DMS79 treated with DMSO at 0.1 percent for 48 hours (cell line): ENCODE measurements around the gene VWA3B.
"Not testable (repeated sequence)": the region's sequence is repeated elsewhere in the genome, so short reads cannot be mapped to it uniquely, and the experiment has no call there.

Experiments used
- DNase-seq: peaks from one replicate; lab custom pipeline; 2025; lab: John Stamatoyannopoulos, UW

Gene VWA3B

DNA sequence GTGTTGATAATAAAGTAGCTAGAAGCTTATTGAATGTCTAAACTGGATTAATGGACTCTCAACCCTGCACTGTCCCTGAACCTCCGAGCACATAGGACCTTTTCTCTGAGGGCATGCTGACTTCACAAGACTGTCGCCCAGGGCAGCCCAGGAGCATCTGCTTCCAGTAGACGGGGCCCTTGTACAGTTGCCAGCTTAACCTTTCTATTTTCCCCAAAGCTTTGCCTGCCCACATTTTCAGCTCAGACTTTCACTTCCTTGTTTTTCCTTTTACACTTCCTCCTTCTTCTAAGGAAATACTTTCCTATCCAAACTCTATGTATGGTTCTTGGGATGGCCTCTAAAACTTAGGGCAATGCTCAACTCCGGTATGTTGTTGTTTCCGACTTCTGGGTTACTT, 1.3 kb downstream of the VWA3B start:
- DNase-seq: no peak

DNA sequence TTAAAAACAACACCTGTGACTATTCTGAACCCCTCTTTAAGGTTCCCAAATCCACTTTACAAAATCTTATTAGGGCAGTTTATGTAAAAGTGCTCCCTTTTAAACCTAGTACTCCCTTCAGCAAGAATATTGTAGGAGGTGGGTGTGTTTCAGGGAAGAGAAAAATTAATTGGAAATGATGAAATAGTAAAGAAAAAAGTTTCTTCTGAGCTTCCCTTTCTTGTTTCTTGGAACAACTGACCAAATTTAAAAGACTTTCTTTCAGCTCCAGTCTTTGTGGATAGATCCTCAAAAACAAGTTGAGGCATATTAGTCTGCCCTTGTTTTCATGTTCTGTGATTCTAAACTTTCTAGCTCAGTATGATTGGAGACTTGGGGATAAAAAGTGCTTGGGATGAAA, 3.0 kb downstream of the VWA3B start:
- DNase-seq: no peak

DNA sequence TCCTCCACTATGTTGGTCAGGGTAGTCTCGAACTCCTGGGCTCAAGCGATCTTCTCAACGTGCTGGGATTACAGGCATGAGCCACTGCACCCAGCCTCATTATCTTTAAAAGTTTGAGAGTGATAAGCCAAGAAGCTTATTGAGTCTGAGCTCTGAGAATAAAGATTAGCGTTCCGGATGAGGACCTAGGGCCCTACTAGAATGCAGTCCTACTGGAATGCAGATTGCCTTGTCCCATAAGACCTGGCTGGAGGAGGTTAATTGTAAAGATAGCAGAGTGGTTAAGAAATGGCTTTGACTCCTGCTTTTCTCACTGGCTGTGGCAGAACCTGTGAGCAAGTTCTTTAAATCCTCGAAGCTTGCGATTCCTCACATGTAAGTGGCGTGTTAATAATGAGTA, 4.0 kb downstream of the VWA3B start:
- no peak for DNase-seq

DNA sequence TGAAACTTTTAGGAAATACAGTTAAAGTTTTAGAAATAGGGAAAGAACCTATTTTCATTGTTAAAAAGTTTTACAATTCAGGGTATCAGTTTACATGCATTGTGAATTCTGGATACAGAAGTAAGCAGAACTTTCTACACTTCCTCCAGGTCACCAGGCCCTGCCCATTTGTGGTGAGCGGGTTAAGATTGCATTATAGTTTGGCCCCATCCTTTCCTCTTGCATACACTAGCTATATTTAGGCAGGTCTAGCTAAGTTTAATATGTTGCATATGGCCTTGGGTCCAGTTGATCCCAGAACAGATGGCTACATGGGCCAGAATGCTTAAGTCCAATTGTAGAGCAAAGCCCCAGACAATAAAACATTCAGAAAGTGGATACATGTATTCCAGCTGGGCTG, 4.8 kb downstream of the VWA3B start:
- no peak for DNase-seq

DNA sequence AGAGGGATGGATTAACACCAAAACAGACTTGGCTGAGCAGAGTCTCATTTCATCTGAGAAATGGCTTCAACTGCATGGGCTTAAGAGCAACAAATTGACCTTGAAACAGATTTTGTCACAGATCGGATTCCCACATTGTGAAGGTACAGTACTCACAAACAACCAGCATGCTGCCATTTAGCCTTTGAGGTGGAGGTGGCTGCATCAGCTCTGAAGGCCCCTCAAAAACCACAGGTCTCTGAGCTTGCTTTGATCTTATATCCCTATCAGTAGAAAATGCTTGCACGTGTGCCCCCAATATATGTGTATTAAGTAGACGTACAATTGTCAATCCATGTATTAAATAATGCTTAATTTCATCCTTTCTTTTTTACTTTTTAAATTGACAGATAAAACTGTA, 6.2 kb downstream of the VWA3B start:
- DNase-seq: no peak

DNA sequence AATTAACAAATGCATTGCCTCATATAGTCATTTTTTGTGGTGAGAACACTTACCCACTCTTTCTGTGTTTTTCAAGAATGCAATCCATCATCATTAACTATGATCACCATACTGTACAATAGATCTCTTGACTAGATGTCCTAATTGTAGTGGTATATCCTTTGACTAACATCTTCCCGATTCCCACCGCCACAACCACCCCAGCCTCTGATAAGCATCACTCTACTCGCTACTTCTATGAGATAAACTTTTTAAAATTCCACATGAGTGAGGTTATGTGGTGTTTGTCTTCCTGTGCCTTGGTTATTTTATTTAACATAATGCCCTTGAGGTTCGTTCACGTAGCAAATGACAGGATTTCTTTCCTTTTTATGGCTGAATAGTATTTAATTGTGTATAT, 6.6 kb downstream of the VWA3B start:
- DNase-seq: no peak

DNA sequence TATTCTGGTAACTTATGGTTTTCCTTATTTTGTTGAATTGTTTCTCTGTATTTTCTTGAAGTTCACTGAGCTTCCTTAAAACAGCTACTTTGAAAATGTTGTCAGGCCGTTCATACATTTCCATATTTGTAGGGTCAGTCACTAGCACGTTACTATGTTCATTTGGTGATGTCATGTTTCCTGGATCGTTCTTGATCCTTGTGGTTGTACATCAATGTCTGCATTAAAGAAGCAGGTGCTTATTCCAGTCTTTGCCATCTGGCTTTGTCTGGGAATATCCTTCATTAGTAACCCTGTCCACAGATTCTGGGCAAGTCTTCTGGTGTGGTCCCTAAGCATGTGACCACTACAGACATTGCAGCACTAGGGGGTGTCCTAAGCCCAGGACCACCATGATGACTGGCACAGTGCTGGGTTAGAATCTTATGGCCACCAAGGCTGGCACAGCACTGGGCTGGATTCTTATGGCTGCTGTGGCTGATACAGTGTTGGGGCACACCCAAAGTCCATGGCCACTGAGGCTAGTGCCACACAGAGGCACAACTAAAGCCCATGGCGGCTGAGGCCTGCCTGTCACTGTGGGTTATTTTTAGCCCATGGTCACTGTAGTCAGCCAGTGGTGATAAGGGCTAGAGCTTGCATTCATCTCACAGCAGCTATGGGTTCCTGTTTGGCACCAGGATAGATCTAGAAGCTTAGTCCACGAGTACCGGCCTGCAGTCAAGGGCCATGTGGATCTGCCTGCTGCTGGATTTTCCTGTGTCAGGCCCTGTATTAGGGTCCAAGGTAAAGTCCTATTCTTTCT, 13.2 kb downstream of the VWA3B start:
- DNase-seq: no peak

DNA sequence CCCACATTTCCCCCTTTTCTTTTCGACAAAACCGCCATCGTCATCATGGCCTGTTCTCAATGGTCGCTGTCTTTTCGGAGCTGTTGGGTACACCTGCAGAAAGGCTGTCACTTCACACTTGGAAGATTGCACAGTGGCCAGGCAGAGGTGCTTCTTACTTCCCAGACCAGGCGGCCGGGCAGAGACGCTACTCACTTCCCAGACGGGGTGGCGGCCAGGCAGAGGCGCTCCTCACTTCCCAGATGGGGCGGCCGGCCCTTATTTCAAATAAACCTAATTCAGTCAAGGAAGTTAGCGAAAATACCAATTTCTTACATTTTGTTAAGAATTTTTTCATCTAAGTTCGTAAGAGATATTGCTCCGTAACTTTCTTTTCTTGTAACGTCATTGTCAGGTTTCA, 15.3 kb downstream of the VWA3B start:
- not testable (repeated sequence) for DNase-seq

DNA sequence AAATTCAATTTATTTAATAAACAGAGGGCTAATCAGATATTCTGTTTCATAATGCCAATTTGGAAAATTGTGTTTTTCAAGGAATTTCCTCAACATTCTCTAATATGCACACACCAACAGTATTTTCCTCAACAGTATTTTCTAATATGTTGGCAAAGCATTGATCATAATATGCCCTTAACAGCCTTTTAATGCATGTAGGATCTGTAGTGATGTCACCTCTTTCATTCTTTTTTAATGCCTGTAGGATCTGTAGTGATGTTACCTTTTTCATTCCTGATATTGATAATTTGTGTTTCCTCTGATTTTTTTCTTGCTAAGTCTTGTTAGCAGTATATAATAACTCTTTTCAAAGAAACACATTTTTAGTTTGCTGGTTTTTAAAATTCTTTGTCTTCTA, 15.9 kb downstream of the VWA3B start:
- DNase-seq: no peak

DNA sequence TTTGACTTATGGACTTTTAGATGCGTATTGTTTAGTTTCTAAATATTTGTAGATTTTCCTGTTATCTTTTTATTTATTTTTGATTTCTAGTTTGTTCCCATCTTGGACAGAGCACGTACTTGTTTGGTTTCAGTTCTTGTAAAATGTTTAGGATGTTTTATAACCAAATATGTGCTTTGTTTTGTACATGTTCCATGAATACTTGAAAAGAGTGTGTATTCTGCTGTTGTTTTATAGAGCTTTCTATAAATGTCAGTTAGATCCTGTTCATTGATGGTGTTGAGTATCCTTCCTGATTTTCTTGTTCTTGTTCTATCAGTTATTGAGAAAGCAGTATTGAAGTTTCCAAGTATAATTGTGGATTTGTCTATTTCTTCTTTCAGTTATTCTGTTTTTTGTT, 21.1 kb downstream of the VWA3B start:
- no peak for DNase-seq

DNA sequence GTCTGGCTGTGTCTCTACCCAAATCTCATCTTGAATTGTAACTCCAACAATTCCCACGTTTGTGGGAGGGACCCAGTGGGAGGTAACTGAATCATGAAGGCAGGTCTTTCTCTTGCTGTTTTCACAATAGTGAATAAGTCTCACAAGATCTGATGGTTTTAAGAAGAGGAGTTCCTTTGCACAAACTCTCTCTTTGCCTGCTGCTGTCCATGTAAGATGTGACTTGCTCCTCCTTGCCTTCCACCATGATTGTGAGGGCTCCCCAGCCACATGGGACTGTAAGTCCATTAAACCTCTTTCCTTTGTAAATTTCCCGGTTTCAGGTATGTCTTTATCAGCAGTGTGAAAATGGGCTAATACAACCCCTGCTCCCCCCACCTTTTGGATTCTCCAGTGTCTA, 23.8 kb downstream of the VWA3B start:
- no peak for DNase-seq

DNA sequence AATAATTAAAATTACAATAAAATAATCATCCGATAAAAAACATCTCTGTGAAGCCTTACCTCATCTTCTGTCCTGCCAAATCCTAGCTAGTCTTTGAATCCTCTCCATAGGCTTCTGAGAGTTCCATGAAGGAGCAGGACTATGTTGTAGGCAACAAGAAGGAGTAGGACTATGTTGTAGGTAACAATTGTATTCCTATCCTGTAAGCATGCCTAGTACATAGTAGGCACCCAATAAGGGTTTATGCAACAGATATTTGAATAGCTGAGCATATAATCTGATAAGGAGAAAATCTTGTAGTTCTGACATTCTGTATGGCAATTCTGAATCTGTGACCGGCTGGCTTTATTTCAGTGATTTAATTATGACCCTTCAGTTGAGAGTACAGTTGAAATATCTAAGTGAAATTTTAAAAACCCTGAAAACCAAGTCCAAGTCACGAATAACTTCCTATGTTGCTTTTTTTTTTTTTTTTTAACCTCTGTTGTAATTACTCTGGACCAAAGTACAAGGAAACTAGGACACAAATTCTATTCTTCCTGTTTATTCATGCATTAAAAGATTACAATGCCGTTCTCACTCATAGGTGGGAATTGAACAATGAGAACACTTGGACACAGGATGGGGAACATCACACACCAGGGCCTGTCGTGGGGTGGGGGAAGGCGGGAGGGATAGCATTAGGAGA, 27.8 kb downstream of the VWA3B start:
- no peak for DNase-seq

DNA sequence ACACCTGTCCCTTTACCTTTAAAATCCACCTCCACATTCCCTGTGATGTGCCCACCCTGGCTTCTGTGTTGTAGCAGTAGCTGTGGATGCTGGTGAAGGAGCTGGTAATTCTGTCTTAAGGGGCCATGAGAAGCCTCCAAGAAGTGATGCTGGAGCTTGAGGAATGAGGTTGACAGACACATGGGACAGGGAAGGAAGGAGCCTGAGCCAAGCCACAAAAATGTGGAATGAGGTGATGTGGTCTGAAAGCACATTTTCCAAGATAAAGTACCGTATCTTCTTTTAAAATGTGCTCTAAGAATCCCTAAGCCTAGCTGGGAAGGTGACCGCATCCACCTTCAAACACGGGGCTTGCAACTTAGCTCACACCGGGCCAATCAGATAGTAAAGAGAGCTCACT, 31.2 kb downstream of the VWA3B start:
- peak; percentile 86 for DNase-seq

DNA sequence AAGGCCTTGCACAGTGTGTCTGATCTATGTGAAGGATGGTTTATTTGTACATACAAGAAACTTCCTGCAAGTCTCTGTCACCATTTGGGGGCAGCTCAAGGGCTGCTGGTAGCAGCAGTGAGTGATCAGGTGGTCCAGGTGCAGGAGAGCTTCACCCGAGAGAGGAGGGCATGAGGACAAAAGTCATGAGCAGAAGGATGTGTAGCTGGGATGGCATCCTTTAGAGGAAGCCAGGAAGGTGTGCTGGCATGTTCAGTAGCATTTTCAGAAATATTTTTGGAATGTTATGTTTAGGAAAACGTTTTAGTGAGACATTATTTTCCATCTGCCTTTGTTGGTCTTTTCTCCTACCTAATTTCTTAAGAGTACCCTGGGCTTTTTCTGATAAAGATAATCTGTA, 31.9 kb downstream of the VWA3B start:
- DNase-seq: no peak

DNA sequence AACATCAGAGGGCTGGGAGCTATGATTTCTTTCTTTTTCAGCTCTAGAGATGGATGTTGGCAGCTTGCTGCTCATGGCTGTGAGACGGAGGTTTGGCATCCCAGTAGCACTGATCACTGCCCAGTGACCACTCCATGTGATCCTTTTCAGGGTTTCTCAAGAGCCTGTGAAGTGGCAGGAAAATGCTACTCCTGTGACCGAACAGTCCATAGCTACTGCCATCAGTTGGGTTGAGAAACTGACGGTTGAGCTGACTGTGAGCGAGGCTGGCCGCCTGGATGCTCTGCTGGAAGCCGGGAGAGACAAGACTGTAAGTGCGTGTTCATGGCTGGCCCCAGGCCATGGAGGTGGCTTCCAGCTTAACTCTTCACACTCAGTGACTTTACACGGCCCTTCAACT, 34.2 kb downstream of the VWA3B start:
- DNase-seq: peak; percentile 39

DNA sequence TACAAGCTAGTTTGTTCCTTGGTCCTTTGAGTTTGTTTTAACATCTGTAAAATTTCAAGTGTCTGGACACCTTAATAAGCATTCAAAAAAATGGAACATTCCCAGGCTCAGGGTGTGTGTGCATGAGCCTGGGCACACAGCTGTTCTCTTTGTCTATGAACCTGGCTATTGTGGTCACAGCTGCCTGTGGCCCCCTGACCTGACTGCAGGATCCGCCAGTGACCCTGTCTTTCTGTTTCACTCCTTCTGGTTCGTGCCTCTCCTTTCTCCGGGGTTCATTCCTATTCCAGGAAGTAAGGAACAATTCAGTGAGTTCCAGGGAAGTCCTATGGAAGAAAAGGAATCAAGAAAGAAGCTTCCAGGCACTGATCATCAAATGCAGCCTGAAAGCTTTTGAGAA, 35.6 kb downstream of the VWA3B start:
- DNase-seq: no peak

DNA sequence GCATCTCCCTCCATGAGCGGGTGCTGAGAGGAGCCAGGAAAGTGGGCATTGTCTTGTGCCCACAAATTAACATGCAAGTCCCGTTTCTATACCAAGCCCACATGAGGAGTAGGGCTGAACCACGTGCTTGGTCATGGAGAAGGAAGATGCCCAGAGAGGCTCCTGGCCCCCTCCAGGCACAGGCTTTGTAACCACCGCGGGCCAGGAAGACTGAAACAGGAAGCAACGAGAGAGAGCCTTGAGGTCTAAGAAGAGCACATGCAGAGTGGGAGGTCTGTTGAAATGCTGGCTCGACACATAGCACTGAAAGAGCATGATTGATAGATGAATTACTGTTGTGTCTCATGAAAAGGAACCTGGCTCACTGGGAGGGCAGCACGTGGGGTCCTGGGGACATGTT, 36.3 kb downstream of the VWA3B start:
- DNase-seq: no peak

DNA sequence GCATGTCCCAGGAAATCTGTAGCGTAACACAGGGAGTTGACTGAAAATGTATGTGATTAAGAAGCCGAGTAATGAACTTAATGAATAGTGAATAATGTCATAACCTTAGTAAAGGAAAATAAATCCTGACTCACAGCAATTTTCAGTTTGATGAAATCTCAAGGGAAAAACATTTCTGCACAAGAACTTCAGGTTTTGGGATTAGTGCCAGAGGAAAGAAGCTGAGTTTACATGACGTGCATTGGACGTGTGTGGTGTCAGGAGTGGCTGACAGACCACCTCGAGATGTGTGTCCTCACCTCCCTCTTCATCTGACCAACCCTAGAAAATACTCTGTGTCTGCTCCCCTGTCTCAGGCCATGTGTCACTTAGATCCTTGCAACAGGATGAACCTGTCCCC, 39.1 kb downstream of the VWA3B start:
- DNase-seq: no peak

DNA sequence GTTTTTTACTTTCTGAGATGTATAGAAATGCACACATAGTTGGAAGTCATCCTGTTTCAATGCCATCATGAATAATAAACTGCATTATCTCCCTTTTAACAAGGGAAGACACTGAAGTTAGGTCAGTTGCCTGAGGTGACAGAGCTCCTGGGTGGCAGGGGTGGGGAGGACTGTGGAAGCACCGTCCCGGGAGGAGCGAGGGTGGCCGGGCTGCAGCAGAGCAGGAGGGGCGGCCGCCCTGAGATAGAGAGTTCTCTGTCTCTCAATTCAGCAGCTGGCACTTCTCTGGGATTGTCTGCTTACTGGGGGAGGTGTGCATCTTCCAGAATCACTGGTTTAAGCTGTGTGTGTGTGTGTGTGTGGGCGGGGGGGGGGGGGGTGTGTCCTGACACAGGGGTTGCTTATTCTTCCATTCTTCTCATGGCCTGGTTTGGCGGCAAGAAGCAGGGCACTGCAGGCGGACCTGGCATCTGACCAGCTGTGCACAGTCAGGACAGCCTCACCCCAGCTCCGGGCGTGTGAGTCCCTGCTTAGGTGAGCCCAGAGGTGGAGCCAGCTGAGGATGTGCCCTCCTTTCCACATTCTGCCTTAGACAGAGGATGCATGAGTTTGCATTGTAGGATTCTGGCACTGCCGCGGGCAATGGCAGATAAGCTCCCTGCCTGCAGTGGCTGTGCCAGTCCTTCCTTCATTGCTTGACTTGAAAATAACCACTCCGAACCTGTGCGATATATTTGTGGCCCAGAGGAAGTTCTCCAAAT, 40.4 kb downstream of the VWA3B start:
- no peak for DNase-seq

DNA sequence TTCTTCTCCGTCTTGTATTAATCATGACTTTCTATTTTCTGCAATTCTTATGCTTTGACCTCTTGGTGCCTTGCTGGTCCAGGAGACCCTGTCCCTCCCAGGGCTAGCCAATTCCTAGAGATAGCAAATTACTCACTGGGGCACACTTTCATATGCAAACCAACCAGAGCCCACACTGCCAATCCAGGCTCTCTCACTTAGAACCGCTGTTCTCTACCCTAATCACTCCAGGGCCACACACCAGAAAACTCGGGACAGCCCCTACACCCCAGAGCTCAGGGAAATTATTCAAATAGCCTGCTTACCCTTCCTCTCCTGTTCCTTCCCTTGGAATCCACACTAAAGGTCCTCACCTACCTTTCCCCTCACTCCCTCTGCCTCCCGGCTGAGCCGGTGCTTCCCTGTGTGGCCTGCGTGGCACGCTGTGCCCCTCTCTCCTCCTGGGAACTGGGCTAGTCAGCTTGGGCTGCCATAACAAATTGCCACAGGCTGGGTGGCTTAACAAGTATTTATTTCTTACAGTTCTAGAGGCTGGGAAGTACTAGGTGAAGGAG, 41.7 kb downstream of the VWA3B start:
- DNase-seq: no peak

DNA sequence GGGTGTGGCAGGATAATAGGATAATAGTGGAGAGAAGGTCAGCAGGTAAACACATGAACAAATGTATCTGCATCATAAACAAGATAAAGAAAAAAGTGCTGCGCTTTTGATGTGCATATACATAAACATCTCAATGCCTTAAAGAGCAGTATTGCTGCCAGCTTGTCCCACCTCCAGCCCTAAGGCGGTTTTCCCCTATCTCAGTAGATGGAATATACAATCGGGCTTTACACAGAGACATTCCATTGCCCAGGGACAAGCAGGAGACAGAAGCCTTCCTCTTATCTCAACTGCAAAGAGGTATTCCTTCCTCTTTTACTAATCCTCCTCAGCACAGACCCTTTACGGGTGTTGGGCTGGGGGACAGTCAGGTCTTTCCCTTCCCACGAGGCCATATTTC, 43.1 kb downstream of the VWA3B start:
- DNase-seq: not testable (repeated sequence)

DNA sequence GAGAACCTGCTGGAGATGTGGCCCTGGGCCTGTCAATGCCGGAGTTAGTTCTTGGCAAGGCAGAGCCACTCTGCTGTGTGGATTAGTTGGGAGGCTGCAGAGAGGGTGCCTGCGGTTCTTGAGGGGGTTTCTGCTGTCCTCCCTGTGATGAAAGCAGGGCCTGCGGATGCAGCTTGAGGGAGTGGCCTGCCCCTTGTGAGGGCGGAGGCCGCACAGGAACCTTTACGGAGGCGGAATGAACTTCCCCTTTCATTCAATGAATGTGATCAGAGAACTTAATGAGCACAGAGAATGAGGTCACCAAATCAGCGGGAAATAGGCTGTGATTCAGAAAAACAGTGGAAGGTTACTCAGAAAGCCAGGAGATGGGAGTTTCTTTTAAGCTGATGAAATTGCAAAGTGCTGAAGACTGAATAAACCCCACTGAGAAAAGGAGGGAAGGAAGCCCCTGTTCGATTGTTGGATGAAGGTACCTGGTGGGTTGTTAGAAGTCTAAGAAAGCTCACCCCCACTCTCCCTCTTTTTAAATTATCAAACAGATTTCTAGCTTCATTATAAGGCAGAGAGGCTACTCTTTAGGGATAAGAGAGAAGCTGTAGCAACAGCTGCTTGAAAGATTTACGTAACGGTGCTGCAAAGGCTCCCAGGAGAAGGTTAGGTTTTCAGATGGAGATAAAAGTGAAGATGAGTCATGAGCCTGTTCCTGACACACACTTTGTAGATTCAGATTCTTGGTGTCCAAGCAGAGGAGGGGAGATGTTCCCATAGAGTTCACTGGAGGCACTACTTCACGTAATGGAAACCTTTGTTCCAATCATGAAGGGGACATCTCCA, 47.4 kb downstream of the VWA3B start:
- DNase-seq: no peak
